Measurements from ENCODE around the gene PLAAT5. TPM values are rescaled to one million over a fixed set of nuclear protein-coding genes. Genes with fewer than 3 reads are reported as not detected.
A peak's percentile ranks its signal among the peaks of the same experiment; 100 is the strongest.

The PLAAT5 gene
- total and polyA plus RNA-seq, 2 of the 13 experiments (the other 11 are each of a cell fraction or from before 2014, with no cell fraction given) = not detected

- TF ChIP-seq ISL2 (CRISPR knock-in tag; IDR thresholded peaks at IDR 0.05) = peak; percentile 90
- TF ChIP-seq ETV5 (CRISPR knock-in tag; IDR thresholded peaks at IDR 0.05; ENCODE audit: borderline replicate concordance) = no peak
- TF ChIP-seq ZBTB21 (CRISPR knock-in tag; IDR thresholded peaks at IDR 0.05) = no peak
- no peak for TF ChIP-seq ZNF329 (CRISPR knock-in tag; IDR thresholded peaks at IDR 0.05; ENCODE audit: low read depth)
- no peak for TF ChIP-seq NFRKB (IDR thresholded peaks at IDR 0.05)
- TF ChIP-seq PPARG (CRISPR knock-in tag; conservative IDR thresholded peaks at IDR 0.05) = no peak
- no peak for TF ChIP-seq ZNF256 (CRISPR knock-in tag; conservative IDR thresholded peaks at IDR 0.05)
- TF ChIP-seq SOX5 (CRISPR knock-in tag; IDR thresholded peaks at IDR 0.05; ENCODE audit: borderline replicate concordance) = peak; percentile 44; the same call in 1 of the 2 replicates
- TF ChIP-seq TBX3 (IDR thresholded peaks at IDR 0.05; ENCODE audit: borderline replicate concordance) = no peak
- TF ChIP-seq TCF12 (IDR thresholded peaks at IDR 0.05) = no peak
- no peak for TF ChIP-seq TCF12 (CRISPR knock-in tag; IDR thresholded peaks at IDR 0.05)
Observed at GRCh38 chr11:63491636-63492372, 837 bp upstream of the PLAAT5 start (continued).

- Histone ChIP-seq H3K36me3 (replicated peaks in 1 of 2; ENCODE audit: control insufficient read depth in 1 of 2, insufficient read depth in 2 of 2, low read length in 2 of 2) (no peaks in the 10 kb centered on the region), H3K79me2 (ENCODE audit: insufficient read depth, low read length) (no peaks in the 10 kb centered on the region), H4K20me1 (ENCODE audit: insufficient read depth, low read length) (no peaks in the 10 kb centered on the region), H3K4me1 (ENCODE audit: insufficient read depth, low read length) (peaks cover 17% of the 10 kb centered on the region), H3K27ac (ENCODE audit: extremely low read length, insufficient read depth, low read length) (no peak overlapping the region), H3K4me3 (replicated peaks in 1 of 3; ENCODE audit: insufficient read depth in 1 of 3, low read depth in 2 of 3, low read length in 3 of 3) (no peak overlapping the region; a peak in 1 of 6 replicates), H2AFZ (ENCODE audit: low read length) (no peak overlapping the region), H3K9me3 (ENCODE audit: low read length) (no peaks in the 10 kb centered on the region), H3K9ac (ENCODE audit: insufficient read depth, low read depth, low read length) (no peak overlapping the region), H3K27me3 (ENCODE audit: control insufficient read depth in 1 of 2, insufficient read depth in 2 of 2, low read length in 2 of 2) (peaks cover 0 to 30% of the 10 kb centered on the region in 2 experiments; a peak in 4 of 5 replicates), H3K4me2 (ENCODE audit: low read depth, low read length) (peak overlapping the region; percentile 45; the same call in 1 of the 2 replicates)
- WGBS (ENCODE audit: low lambda C conversion rate) = 78% methylated on average over 13 of the region's 13 CpGs
- FAIRE-seq (no peak), ATAC-seq (no peak), DNase-seq (ENCODE audit: low spot score) (no peak)
- ChIA-PET CTCF (ENCODE audit: low intra/inter-chr PET ratio, low total read pairs) (no interaction called here), POLR2A (interaction anchor here (1.0 to 1.2 kb wide), 2 partner anchors 112 to 190 kb away, joined by 4 read pairs; partner anchors contain the start of gene RTN3)
- TF ChIP-seq ZNF318 (CRISPR knock-in tag; IDR thresholded peaks at IDR 0.05) (no peak), ZNF124 (CRISPR knock-in tag; IDR thresholded peaks at IDR 0.05) (no peak), DPF2 (CRISPR knock-in tag; IDR thresholded peaks at IDR 0.05; ENCODE audit: borderline replicate concordance, low read depth) (no peak)
- no TSS peak for BruUV-seq (replicated peaks)
- in situ Hi-C loops (cut with HindIII; ENCODE audit: extremely low pct_ligation_motif_present, low pct_unique_long_range_greater_than_20kb) (loop anchor here (25.0 kb wide), 1 partner anchor 246 kb away; no protein-coding TSS in a partner anchor), intact Hi-C loops (cut with micrococcal nuclease; ENCODE audit: unreplicated experiment) (no loop called here)
Observed at GRCh38 chr11:63491240-63491587, 247 bp upstream of the PLAAT5 start.

Data from HepG2 (cell line).